ENCODE results near the gene CACNB3.

The CACNB3 gene

DNA sequence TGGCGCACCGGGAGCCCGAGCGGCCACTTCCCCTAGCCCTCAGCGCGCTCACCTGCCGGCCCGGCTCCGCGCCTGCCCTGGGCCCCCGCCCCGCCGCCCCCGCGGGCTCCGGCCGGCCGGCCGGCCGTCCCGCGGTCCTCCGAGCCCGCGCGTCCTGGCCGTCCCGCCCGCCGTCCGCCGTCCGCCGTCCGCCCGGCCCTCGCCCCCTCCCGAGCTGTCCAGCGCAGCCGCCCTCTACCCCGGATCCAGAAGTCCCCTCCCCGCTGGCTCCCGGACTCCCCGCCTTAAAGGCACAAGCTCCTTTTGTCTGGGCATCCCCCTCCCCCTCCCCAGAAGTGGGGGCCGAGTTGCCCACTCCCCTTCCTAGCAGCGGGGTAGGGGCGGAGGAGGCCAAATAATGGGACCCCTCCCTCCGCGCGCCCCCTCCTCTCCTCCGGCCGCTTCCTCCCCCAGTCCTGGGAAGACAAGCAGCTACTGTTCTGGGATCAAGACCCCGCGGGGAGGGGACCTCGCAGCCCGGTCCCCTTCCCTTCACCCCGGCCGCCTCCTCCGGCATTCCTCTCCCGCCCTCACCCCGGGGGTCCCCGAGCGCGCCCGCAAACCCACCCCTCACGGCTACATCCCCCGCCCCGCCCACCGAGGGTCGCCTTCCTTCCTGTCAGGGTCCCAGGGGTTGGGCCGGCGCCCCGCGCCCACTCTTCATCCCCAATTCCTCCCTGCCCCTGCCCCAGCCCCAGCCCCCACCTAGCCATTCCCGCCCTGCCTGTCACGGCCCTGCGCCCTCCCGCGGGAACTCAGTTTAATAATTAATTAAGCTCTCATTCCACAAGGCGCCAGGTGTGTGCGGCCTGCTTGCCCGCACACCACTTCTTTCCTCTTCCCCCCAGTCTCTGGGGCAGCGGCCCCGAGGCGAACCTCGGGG lies 29.2 kb upstream of the CACNB3 start, which contains the start of gene ADCY6:
Gene ADCY6 (minus strand): TSS at position 236 of the 922 bp plus-strand sequence. CDS start 5,655 bp downstream, outside the sequence.
- peak in 1 of 2 experiments; percentile 30 for DNase-seq

DNA sequence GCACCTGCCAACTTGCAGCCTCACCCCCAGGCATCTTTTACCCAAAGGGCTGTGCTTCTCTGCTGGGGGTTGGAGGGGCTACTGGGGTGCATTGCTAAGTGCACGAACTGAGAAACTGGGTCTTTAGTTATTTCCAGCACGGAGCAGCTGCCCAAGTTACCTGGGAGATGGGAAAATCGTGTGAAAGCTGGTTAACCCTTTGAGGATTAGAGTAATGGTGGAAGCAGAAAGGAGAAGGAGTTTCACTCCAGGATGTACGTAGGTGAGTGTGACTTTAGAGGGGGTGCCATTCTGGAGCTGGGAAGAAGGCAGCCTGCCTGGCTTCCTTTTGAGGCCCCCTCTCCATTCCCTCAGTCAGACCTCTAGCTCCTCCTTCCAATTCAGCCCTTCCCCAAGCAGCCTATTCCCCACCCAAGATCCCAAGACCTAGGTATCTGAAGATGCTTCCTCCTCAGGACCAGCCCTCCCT lies 28.4 kb upstream of the CACNB3 start:
- DNase-seq: no peak

DNA sequence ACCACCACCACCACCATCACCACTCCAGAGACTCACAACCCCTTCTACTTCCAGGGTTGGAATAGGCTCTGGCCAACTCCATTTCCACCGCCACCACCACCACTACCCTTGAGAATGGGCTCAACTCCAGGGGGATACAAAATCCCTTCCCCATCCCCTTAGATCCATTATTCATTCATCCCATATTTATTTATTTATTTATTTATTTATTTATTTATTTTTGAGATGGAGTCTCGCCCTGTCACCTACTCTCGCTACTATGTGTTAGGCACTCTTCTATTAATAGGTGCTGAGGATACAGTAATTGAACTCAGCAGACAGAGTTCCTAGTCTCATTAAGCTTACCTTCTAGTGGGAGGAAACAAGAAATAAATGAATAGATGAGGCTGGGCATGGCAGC lies 24.6 kb upstream of the CACNB3 start:
- DNase-seq: no peak

- no peak for DNase-seq
Observed at GRCh38 chr12:48794870-48795269, 23.4 kb upstream of the CACNB3 start.

DNA sequence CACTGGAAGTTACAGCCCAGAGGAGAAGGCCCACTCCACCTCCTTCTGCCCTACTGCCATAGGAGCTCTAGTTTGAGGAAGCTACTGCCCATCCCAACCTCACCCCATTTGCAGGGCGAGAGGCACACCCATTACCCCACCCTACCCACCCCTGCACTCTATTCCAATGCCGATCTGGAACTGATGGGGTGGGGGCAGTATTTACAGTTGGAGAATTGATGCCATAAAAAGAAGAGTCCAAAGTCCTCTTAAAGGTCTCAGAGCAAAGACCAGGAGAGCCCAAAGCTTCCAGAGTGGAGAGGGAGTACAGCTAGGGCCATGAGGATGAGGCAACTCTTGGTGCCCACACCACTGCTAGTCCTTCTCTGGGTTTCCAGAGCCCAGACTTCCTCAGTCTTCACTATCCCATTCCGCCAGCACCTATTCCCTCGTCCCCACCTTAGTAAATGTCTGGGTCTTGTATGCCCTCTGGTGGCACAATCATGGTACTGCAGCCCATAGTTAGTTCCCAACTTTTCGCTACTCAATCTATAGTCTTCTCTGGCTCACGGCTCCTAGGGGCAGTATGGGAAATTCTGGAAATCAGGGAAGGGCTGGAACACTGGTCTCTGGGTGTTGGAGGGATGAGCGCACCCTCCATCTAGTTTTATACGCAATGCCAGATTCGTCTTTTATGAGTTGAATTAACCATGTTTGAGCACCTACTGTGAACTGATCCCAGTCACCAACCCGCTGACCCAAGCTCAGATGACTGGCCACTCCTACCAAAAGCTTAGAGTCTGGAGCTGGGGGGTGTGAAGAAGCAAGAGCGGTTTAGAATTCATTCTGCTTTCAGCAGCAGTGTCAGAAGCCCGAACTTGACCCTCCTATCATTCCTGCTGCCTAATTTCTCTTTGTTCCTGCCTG lies 22.5 kb upstream of the CACNB3 start:
- DNase-seq: peak; percentile 56 to 85

GRCh38 chr12:48796976-48797375 lies 21.3 kb upstream of the CACNB3 start:
- DNase-seq: no peak

DNA sequence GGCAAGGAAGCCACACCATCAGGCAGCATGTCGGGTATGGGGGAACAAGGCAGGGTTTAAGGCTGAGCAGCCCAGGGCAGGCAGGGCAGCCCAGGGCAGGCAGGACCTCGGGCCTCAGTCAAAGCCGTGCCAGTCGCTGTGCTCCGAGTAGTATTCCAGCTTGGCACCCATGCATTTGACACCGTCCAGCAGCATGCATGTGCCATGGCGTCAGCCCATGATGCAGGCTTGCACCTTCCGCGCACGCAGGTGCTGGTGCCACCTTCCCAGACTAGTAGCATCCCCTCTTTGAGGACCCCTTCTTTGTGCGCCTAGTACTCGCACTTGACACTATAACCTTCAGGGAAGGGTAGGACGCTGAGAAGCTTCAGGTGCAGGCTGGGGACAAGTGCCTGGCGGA lies 17.8 kb upstream of the CACNB3 start:
- no peak for DNase-seq

- DNase-seq: no peak
Observed at GRCh38 chr12:48800971-48801370, 17.3 kb upstream of the CACNB3 start.

- no peak for DNase-seq
Observed at GRCh38 chr12:48803675-48804074, 14.6 kb upstream of the CACNB3 start.

GRCh38 chr12:48807981-48808380 lies 10.3 kb upstream of the CACNB3 start:
- no peak for DNase-seq

DNA sequence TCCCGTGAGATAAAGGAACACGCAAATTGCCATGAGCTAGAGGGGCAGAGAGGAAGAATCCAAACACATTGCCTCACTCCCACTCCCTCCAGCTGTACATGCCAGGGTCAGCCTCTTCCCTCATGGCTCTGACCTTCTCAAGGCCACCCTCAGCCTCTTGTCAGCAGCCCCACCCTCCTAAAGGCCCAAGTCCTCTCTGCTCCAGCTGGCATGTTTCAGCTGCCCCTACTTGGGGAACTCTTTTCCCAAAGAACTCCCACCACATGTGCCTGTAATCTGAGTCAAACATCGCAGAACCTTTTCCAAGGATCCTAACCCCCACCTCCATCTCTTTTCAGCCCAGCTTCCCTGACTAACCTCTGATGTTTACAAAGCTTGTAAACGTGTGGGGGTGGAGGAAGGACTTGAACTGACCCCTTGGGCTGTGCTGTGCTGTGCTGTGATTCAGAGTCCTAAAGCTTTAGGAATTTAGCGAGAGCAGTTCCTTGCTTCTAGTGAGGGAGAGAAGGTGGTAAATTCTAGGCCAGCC lies 7.3 kb upstream of the CACNB3 start:
- no peak for DNase-seq

GRCh38 chr12:48811437-48812090 lies 6.7 kb upstream of the CACNB3 start:
- DNase-seq: no peak

DNA sequence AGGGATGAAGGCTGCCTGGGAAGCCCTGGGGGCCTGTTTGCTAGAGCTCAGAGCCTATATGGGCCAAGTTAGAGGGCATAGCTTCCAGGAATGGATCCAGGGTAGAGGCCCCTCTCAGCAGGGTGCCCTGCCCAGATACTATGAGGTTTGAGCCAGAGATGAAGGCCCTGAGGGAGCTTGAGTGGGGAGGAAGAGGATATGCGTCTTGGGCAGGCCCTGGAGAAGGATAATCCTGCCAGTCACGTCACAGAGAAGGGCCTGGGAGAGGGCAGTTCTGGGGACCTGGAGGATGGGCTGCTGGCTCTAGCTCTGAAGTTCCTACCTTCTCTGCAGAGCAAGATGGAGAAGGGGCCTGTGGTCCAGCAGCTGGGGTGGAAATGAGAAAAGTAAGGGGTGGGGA lies 5.9 kb upstream of the CACNB3 start:
- no peak for DNase-seq

DNA sequence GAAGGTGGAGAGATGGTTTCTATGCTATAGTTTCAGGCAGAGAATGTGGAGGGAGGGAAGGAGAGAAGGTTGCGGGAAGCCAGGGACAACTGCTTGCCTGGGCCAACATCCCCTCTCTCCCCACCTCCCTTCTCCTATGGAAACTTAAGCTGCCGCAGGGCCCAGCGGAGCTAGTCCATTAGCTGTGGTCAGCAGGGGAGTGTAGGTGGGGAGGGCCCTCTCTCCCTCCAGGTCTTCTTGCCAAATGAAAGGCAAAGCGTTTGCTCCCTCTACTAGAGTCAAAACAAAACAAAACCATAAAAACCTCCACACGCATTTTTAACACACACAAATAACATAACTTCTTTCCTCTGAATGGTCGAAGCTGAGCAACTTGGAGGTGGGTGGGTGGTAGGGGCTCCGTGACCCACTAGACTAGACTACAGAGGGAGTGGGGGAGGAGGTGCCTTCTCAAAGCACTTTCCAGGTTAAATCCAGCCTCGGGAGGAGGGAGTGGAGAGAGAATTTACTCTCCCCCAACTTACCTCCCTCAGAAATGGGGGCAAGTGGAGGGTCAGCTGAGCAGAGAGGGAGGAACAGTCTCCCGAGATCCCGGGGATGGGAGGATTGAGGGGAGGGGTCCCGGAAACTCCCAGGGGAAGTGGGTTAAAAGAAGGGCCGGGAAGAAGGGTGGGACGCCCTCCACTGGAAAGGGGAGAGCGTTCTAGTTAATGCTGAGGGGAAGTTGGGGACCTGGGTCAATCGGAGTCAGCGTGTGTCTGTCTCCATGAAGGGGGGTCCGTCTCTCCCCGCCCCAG lies 4.6 kb upstream of the CACNB3 start:
- DNase-seq: no peak

GRCh38 chr12:48814262-48815125 lies 3.8 kb upstream of the CACNB3 start:
- peak in 1 of 2 experiments; percentile 67 for DNase-seq

DNA sequence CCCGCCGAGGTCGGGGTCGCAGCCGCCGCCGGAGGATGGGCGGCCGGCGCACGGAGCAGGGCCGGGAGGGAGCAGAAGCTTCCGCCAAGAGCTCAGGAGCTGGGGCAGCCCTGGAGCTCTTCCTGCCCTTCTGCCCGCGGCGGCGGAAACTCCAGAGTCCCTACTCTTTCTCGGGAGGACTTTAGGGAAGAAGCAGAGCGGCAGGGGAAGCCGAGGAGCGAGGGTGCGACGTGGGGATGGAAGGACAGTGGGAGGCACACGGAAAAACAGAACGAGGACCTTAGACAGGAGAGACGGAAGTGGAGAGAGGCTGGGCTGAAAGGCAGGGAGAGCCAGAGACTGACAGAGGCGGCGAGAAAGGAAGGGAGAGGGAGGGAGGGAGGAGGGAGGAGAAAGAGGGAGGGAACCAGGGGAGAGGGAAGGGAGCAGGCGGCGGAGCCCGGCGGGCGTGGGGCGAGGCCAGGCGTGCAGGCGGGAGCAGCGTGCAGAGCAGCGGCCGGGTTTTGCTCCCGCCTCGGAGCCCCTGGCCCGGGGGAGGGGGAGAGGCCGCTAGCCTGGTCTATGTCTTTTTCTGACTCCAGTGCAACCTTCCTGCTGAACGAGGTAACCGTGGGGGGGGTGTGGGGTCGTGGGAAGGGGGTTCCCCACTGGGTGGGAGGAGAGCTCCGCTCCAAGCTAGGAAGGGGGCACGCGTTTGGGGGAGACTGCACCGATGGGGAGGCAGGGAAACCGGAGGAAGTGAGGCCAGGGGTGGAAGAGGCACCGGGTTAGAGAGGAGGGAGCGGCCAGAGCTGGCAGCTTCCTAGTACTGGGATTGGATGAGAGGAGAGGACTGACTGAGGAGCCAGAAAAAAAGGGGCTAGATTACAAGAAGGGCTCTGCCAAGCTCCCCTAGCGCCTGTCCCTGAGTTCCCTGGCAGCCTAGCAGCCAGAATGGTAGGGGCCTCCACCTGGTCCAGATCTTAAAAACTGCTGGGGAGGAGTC lies 2.9 kb upstream of the CACNB3 start:
- peak; percentile 49 to 83 for DNase-seq

DNA sequence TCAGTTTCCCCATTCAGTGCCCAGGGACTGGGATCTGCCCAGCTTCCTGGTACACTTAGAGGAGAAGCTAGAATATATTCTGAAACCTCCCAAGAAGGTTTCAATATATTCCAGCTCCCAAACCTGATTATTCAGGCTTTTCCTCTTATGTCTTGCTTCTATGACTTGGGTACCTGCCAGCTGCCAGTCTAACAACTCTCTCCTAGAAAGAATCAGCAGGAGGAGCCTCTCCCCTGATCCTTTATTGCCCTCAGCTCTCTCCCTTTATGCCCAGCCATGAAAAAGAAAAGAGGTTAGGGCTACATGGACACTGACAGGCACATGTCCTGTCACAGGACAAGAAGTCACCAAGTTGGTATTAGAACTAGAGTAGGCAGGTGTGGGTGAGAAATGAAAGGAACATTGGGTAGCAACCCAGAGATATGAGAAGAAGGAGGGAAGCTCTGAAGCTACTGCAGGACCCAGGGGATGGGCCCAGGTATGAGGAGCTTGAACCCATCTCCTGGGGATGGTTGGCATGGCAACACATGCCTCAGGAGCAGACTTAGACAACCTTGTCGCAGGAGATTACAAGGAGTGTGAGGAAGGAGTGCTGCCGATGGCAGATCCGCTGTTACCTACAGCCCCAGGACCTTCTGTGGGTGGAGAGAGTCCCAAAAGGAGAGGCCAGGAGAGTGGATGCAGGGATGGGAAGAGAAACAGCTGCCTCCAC lies 2.0 kb upstream of the CACNB3 start:
- no peak for DNase-seq

- DNase-seq: peak; percentile 23 to 53
Observed at GRCh38 chr12:48818831-48819590, 715 bp downstream of the CACNB3 start.

Data from SW 1271 (cell line).